ENCODE results near the gene E2F4.

Gene E2F4

GRCh38 chr16:67210069-67210937, 18.3 kb downstream of the E2F4 start:
- no peak for DNase-seq

DNA sequence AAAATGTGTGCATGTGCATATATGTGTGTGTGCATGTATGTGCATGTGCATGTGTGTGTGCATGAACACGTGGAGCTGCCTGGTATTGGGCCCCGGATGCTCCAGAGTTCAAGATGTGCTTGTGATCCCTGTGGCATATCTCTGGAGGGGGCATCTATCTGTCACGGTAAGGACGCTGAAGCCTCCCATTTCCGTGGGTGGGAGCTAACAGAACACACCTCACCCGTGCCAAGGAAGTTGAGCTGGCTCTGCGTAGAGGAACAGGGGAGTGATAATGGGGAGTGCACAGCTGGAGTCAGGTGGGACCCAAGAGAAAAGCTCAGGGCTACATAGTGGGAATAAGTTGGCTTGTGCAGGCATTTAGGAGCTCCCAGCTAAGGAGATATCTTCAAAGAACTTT, 19.7 kb downstream of the E2F4 start:
- DNase-seq = no peak

GRCh38 chr16:67212766-67213165, 20.8 kb downstream of the E2F4 start:
- DNase-seq = no peak

DNA sequence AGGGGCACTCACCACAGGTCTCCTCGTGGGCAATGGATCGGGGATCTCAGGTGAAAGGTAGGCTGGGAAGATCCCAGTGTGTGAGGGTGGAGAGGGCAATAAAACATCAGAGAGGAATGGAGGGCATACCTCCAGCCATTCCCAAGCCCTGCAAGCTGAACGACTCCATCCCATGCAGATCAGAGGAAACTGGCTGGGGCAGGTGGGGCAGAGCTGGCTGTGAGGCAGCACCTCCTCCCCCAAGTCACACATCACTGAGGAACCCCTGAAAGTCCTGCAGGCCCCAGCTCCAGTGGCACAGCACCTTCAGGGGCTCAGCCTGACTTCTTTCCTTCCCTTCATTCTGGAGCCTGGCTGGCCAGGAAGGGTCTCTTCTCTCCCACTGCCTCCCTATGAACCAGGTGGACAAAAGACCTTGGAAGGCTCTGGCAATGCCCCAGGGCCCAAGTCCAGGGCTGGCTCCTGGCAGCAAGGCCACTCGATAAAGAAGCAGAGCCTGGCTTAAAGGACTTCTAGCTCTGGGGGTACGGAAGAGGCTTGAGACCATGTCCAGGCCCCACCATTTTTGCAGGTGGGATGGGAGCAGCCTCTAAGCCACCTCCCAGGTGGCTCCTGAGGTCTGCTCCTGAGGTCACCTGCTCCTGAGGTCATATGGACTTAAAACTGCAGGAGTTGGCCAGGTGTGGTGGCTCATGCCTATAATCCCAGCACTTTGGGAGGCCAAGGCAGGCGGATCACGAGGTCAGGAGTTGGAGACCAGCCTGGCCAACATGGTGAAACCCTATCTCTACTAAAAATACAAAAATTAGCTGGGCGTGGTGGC, 21.5 kb downstream of the E2F4 start:
- DNase-seq = no peak

DNA sequence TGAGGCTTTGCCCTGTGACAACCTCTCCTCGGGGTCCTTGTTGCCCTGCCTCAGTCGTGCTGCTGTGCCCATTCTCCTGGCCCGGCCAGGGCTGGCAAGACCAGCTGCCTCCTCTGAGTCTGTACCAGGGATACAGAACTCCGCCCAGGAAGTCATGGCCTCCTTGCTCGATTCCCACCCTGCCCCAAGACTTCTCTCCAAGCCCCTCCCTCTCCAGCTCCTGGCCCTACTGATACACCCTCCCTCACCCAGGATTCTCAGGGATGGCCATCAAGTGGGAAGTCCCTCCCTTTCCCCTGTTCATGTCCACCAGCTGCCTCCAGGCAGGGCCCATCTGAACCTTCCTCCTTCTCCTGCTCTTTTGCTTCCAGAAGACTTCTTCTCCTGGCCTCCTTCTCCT, 23.8 kb downstream of the E2F4 start:
- DNase-seq = no peak

DNA sequence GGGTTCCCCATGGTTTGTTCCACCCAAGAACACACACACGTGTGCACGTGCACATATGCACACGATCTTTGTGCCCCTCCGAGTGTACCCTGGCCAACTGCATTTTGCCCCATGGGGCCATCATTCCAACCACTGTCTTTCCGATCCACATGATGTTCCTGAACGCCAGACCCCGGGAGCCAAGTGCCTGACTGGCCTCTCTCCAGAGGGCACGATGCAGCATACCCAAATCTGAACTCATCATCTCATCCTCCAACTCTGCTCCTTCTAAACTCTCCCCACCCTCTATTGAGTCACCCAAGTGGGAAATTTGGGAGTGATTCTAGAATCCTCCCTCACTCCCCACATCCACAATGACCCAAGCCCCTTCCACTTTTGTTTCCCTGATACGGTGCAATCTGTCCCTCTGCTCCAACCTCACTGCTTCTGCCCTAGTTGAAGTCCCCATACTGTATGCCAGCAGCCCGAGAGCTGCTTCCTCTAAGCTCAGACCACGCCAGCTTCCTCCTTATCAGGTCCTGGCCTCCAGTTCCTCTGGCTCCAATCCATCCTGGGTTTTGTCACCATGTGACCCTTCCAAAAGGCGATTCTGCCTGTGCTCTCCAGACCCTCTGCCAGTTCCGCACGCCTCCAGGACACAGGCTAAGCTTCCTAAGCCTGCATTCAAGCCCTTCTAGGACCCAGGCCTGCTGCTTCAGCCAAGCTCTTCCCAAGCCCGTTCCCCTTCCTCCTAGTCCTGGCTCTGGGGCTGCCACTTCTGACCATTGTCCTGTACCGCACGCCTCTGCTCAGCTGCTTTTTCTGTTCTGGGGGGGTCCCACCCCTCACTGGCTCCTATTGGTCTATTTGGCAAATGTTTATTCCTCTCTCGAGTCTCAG, 24.9 kb downstream of the E2F4 start:
- no peak for DNase-seq

DNA sequence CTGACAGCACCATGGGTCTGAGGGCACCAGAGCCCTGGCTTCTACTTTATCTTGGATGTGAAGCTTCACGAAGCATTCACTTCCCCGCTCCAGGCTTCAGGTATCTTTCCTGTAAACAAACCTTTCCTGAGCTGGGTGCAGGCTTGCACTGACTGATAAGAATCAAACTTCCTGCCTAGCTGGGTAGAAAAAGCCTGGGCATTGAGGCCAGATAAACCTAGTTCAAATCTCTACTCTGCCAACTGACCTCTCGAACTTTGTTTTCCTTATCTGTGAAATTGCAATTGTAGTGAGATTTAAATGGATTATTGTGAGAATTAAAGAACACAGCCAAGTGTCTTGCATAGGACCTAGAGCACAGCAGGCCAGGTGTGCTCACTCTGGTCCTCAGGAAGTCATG, 32.0 kb downstream of the E2F4 start:
- DNase-seq = no peak

DNA sequence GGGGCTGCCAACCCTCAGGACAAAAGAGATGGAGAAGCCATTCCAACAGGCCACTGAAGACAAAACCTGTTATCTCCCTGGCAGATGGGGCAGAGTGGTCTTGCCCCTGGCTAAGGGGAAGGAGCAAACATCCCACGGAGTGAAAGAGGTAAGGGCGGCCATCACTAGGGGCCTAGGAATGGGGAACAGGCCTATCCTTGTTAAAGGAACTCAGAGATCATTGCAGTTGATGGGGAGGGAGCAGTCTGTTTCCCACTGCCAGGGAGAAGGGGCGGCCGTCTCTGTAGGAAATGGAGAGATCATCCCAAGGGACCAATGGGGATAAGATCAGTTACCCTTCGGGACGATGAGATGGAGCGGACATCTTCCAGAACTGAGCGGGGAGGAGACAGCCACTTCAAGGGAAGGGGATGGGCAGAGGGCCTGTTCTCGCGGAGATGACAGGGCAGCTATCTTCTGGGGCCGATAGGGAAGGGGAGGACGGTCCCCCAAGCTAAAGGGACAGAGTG, 34.4 kb downstream of the E2F4 start:
- no peak for DNase-seq

GRCh38 chr16:67226804-67227566, 35.0 kb downstream of the E2F4 start, which contains the start of gene TMEM208:
Gene TMEM208 (plus strand): TSS chr16:67227130. CDS start chr16:67227219, 89 bp downstream.
- peak; percentile 98 for DNase-seq

GRCh38 chr16:67227567-67227921, 35.6 kb downstream of the E2F4 start:
- DNase-seq = no peak

DNA sequence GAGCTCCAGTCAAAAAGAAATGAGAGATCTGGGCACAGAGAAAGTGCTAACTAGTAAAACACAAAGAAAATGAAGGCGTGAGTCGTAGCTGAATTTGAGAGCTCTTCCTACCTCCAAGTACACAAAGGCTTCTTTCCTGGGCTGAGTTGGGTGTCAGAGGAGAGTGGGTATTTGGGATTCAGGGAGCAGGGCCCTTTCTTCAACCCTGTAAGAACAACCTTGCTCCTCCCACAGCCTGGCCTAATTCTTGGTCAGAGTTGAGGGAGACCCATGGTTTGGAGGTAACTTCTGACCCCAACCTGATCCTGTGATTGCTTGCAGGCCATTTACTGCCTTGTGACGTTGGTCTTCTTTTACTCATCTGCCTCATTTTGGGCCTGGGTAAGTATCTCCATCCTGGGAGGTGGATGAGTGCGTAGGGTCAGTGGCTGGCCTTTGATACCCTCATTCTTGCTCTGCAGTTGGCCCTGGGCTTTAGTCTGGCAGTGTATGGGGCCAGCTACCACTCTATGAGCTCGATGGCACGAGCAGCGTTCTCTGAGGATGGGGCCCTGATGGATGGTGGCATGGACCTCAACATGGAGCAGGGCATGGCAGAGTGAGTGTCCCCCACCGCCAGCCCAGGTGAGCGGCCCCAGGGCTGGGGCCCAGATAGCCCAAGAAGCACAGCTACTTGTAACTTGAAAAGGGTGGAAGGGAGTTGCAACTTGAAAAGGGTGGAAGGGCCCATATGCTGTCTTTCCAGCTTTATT, 36.3 kb downstream of the E2F4 start:
- DNase-seq = no peak

DNA sequence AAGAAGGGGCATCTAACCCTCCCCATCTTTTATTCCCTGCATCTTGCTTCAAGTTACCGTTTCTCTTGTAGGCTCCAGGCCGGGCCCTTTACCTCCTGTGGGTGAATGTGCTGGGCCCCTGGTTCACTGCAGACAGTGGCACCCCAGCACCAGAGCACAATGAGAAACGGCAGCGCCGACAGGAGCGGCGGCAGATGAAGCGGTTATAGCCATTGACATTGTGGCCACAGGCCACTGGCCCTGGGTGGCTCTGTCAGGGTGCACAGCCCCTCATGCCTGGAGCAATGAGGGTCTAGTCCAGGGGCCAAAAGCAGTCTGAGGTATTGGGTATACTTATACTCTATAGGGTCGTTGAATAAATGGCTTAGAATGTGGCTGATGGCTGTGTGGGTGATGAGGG, 37.0 kb downstream of the E2F4 start:
- no peak for DNase-seq

DNA sequence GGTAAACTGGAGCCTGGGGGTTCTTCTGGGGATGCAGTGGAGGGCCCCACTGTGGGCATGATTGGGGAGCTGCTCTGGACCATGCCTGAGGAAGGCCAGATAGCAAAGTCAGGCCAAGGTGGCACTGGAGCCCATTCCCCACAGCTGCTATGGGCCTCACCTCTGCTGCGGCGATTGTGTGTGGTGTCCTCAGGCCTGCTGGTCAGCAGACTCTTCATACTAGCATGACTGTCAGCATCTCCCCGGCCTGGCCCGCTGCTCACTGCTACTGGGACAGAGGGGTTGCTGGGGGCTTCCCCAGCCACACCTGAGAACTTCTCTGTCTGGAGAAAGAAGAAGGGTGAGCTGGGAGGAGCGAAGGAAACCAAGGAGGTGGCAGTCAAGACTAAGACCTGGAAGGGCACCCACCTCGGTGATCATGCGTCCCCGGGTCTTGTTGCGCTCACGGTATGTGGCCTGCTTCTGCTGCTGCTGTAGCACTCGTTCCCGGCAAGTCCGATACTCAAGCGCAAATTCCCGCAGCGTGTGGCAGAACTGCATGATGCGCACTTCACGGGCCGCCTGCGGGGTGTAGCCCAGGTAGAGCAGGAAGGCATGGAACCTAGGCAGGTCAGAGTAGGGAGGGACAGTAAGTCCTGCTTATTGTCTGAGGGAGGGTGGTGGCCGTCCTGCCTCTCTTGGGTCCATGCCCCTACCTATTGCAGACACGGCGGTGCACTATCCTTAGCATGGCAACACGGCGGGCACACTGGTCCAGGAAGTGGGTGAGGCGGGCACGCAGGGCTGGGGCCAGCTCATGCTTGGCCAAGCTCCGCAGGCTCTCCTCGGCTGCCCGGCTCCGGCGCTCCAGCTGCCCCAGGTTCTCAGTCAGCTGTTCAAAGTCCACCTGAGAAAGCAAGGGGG, 38.2 kb downstream of the E2F4 start:
- peak; percentile 23 for DNase-seq

GRCh38 chr16:67230809-67231660, 39.1 kb downstream of the E2F4 start:
- peak; percentile 35 for DNase-seq

- peak; percentile 16 for DNase-seq
Observed at GRCh38 chr16:67233596-67233995, 41.6 kb downstream of the E2F4 start.

- DNase-seq = no peak
Observed at GRCh38 chr16:67234180-67234597, 42.2 kb downstream of the E2F4 start.

DNA sequence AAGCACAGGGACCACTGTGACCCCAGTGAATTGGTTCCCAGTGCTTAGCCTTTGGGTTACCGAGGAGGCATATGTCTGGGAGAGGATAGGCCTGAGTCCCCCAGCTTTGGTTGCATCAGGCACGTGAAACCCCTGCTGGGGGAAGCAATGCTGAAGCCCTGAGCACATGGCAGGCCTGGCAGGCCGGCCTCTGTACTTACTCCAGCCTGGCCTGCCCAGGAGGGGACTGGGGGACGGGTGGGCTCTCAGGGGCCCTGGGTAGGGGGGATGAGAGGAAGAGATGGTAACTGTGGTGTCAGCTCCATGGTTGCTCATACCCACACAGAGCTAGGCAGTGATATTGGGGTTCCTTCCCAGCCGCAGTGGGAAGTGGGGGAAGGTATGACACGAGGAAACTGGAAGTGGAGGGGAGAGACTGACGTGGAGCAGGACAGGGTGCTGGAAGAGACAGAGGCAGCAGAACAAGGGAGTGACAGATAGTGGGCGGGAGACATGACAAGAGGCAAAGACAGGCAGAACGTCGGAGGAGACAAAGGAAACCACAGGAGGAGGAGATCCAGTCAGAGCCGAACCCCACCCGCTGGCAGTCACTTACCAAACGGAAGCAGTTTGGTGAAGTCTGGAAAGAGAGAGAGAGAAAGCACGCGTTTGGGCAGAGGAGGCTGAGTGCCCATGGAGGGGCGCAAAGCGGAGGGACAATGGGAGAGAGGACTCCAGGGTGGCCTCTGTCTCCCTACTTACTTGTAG, 44.0 kb downstream of the E2F4 start:
- no peak for DNase-seq
